ENCODE measurements around the gene PPP1R7. TPM values are rescaled to one million over a fixed set of nuclear protein-coding genes. Genes with fewer than 3 reads are reported as not detected.

Gene PPP1R7
- total and polyA plus RNA-seq, 5 donors from 2014 or later, result 68.0 to 150 (median 106) TPM

GRCh38 chr2:241130316-241130715 is 20.0 kb upstream of the PPP1R7 start:
- H3K4me3 ChIP-seq (ENCODE audit: low read depth, low read length), result no peak overlapping the region
- Mint-ChIP-seq H3K4me1 (peaks cover 0 to 37% (median 18%) of the 10 kb centered on the region in 4 donors), H3K27ac (peak overlapping the region in 1 of 3 donors; percentile 72), H3K36me3 (peaks cover 34% of the 10 kb centered on the region), H3K9me3 (peaks cover 0 to 2% (median 0%) of the 10 kb centered on the region in 7 donors), H3K27me3 (no peaks in the 10 kb centered on the region), H3K4me3 (no peak overlapping the region)
- no peaks in the 10 kb centered on the region for H3K9me3 ChIP-seq (ENCODE audit: control insufficient read depth in 2 of 2, low read length in 2 of 2)
- H3K36me3 ChIP-seq (ENCODE audit: control insufficient read depth, insufficient read depth, low read length), result peaks cover 9% of the 10 kb centered on the region
- no peak overlapping the region for H3K27ac ChIP-seq (ENCODE audit: insufficient read depth, low read length, poor library complexity, severe bottlenecking)
- ATAC-seq (ENCODE audit: low read depth in 2 of 2), result no peak
- no peaks in the 10 kb centered on the region for H3K27me3 ChIP-seq (ENCODE audit: control insufficient read depth, insufficient read depth, low read length)
- no peak for DNase-seq
- peaks cover 32% of the 10 kb centered on the region for H3K4me1 ChIP-seq (ENCODE audit: control insufficient read depth, insufficient read depth, low read length, poor library complexity, severe bottlenecking)

GRCh38 chr2:241131531-241131930 is 18.7 kb upstream of the PPP1R7 start:
- Mint-ChIP-seq H3K9me3 (peaks cover 0 to 2% (median 0%) of the 10 kb centered on the region in 7 donors), H3K4me3 (no peak overlapping the region), H3K4me1 (peaks cover 0 to 25% (median 15%) of the 10 kb centered on the region in 4 donors), H3K27me3 (no peaks in the 10 kb centered on the region), H3K27ac (peak overlapping the region in 1 of 3 donors; percentile 56), H3K36me3 (peaks cover 38% of the 10 kb centered on the region)
- Histone ChIP-seq H3K27me3 (ENCODE audit: control insufficient read depth, insufficient read depth, low read length) (no peaks in the 10 kb centered on the region), H3K9me3 (ENCODE audit: control insufficient read depth in 2 of 2, low read length in 2 of 2) (no peaks in the 10 kb centered on the region), H3K36me3 (ENCODE audit: control insufficient read depth, insufficient read depth, low read length) (peaks cover 20% of the 10 kb centered on the region), H3K27ac (ENCODE audit: insufficient read depth, low read length, poor library complexity, severe bottlenecking) (no peak overlapping the region), H3K4me1 (ENCODE audit: control insufficient read depth, insufficient read depth, low read length, poor library complexity, severe bottlenecking) (peaks cover 21% of the 10 kb centered on the region), H3K4me3 (ENCODE audit: low read depth, low read length) (no peak overlapping the region)
- DNase-seq (no peak), ATAC-seq (ENCODE audit: low read depth in 2 of 2) (no peak)

GRCh38 chr2:241132538-241133435 is 17.5 kb upstream of the PPP1R7 start:
- no peak overlapping the region for H3K4me3 ChIP-seq (ENCODE audit: low read depth, low read length)
- DNase-seq, result no peak
- H3K4me1 Mint-ChIP-seq, result peaks cover 0 to 14% (median 6%) of the 10 kb centered on the region in 4 donors
- H3K4me1 ChIP-seq (ENCODE audit: control insufficient read depth, insufficient read depth, low read length, poor library complexity, severe bottlenecking), result peaks cover 8% of the 10 kb centered on the region
- no peaks in the 10 kb centered on the region for H3K27me3 Mint-ChIP-seq
- H3K36me3 ChIP-seq (ENCODE audit: control insufficient read depth, insufficient read depth, low read length), result peaks cover 31% of the 10 kb centered on the region
- no peaks in the 10 kb centered on the region for H3K9me3 ChIP-seq (ENCODE audit: control insufficient read depth in 2 of 2, low read length in 2 of 2)
- H3K9me3 Mint-ChIP-seq, result peaks cover 0 to 2% (median 0%) of the 10 kb centered on the region in 7 donors
- no peak for ATAC-seq (ENCODE audit: low read depth in 2 of 2)
- H3K36me3 Mint-ChIP-seq, result peaks cover 32% of the 10 kb centered on the region
- H3K27ac ChIP-seq (ENCODE audit: insufficient read depth, low read length, poor library complexity, severe bottlenecking), result no peak overlapping the region
- H3K27ac Mint-ChIP-seq, result peak overlapping the region; percentile 20 to 87 (median 86)
- H3K27me3 ChIP-seq (ENCODE audit: control insufficient read depth, insufficient read depth, low read length), result no peaks in the 10 kb centered on the region
- H3K4me3 Mint-ChIP-seq, result peak overlapping the region in 1 of 4 donors; percentile 38

GRCh38 chr2:241133436-241133820 is 16.8 kb upstream of the PPP1R7 start:
- Histone ChIP-seq H3K27ac (ENCODE audit: insufficient read depth, low read length, poor library complexity, severe bottlenecking) (no peak overlapping the region), H3K36me3 (ENCODE audit: control insufficient read depth, insufficient read depth, low read length) (peaks cover 38% of the 10 kb centered on the region), H3K4me1 (ENCODE audit: control insufficient read depth, insufficient read depth, low read length, poor library complexity, severe bottlenecking) (peaks cover 2% of the 10 kb centered on the region), H3K4me3 (ENCODE audit: low read depth, low read length) (no peak overlapping the region), H3K27me3 (ENCODE audit: control insufficient read depth, insufficient read depth, low read length) (no peaks in the 10 kb centered on the region), H3K9me3 (ENCODE audit: control insufficient read depth in 2 of 2, low read length in 2 of 2) (no peaks in the 10 kb centered on the region)
- H3K36me3 Mint-ChIP-seq, result peaks cover 30% of the 10 kb centered on the region
- no peaks in the 10 kb centered on the region for H3K27me3 Mint-ChIP-seq
- peak overlapping the region in 1 of 3 donors; percentile 20 for H3K27ac Mint-ChIP-seq
- DNase-seq (no peak), ATAC-seq (ENCODE audit: low read depth in 2 of 2) (no peak)
- peaks cover 0 to 7% (median under 1%) of the 10 kb centered on the region in 4 donors for H3K4me1 Mint-ChIP-seq
- H3K9me3 Mint-ChIP-seq, result no peaks in the 10 kb centered on the region
- peak overlapping the region in 1 of 4 donors; percentile 38 for H3K4me3 Mint-ChIP-seq

GRCh38 chr2:241134711-241135110 is 15.6 kb upstream of the PPP1R7 start:
- Histone ChIP-seq H3K4me3 (ENCODE audit: low read depth, low read length) (no peak overlapping the region), H3K4me1 (ENCODE audit: control insufficient read depth, insufficient read depth, low read length, poor library complexity, severe bottlenecking) (no peaks in the 10 kb centered on the region), H3K36me3 (ENCODE audit: control insufficient read depth, insufficient read depth, low read length) (peaks cover 47% of the 10 kb centered on the region), H3K27ac (ENCODE audit: insufficient read depth, low read length, poor library complexity, severe bottlenecking) (no peak overlapping the region), H3K27me3 (ENCODE audit: control insufficient read depth, insufficient read depth, low read length) (no peaks in the 10 kb centered on the region), H3K9me3 (ENCODE audit: control insufficient read depth in 2 of 2, low read length in 2 of 2) (no peaks in the 10 kb centered on the region)
- Mint-ChIP-seq H3K27me3 (no peaks in the 10 kb centered on the region), H3K36me3 (peaks cover 35% of the 10 kb centered on the region), H3K9me3 (no peaks in the 10 kb centered on the region), H3K4me1 (no peaks in the 10 kb centered on the region), H3K27ac (peak overlapping the region in 1 of 3 donors; percentile 15), H3K4me3 (no peak overlapping the region)
- DNase-seq (no peak), ATAC-seq (ENCODE audit: low read depth in 2 of 2) (no peak)

- DNase-seq, result no peak
- Mint-ChIP-seq H3K36me3 (peaks cover 33% of the 10 kb centered on the region), H3K4me1 (no peaks in the 10 kb centered on the region), H3K27me3 (no peaks in the 10 kb centered on the region), H3K9me3 (no peaks in the 10 kb centered on the region), H3K4me3 (no peak overlapping the region), H3K27ac (no peak overlapping the region)
- Histone ChIP-seq H3K9me3 (ENCODE audit: control insufficient read depth in 2 of 2, low read length in 2 of 2) (no peaks in the 10 kb centered on the region), H3K36me3 (ENCODE audit: control insufficient read depth, insufficient read depth, low read length) (peaks cover 50% of the 10 kb centered on the region), H3K4me1 (ENCODE audit: control insufficient read depth, insufficient read depth, low read length, poor library complexity, severe bottlenecking) (no peaks in the 10 kb centered on the region), H3K27me3 (ENCODE audit: control insufficient read depth, insufficient read depth, low read length) (no peaks in the 10 kb centered on the region), H3K4me3 (ENCODE audit: low read depth, low read length) (no peak overlapping the region), H3K27ac (ENCODE audit: insufficient read depth, low read length, poor library complexity, severe bottlenecking) (no peak overlapping the region)
- ATAC-seq (ENCODE audit: low read depth in 2 of 2), result no peak
Measured at GRCh38 chr2:241135737-241136136, 14.5 kb upstream of the PPP1R7 start.

- H3K27me3 ChIP-seq (ENCODE audit: control insufficient read depth, insufficient read depth, low read length), result no peaks in the 10 kb centered on the region
- no peaks in the 10 kb centered on the region for H3K4me1 Mint-ChIP-seq
- DNase-seq, result no peak
- no peaks in the 10 kb centered on the region for H3K27me3 Mint-ChIP-seq
- H3K4me3 ChIP-seq (ENCODE audit: low read depth, low read length), result no peak overlapping the region
- H3K9me3 Mint-ChIP-seq, result peaks cover 0 to under 1% (median 0%) of the 10 kb centered on the region in 7 donors
- no peak for ATAC-seq (ENCODE audit: low read depth in 2 of 2)
- peaks cover 55% of the 10 kb centered on the region for H3K36me3 ChIP-seq (ENCODE audit: control insufficient read depth, insufficient read depth, low read length)
- H3K27ac ChIP-seq (ENCODE audit: insufficient read depth, low read length, poor library complexity, severe bottlenecking), result no peak overlapping the region
- H3K9me3 ChIP-seq (ENCODE audit: control insufficient read depth in 2 of 2, low read length in 2 of 2), result no peaks in the 10 kb centered on the region
- H3K4me1 ChIP-seq (ENCODE audit: control insufficient read depth, insufficient read depth, low read length, poor library complexity, severe bottlenecking), result no peaks in the 10 kb centered on the region
- no peak overlapping the region for H3K4me3 Mint-ChIP-seq
- H3K27ac Mint-ChIP-seq, result no peak overlapping the region
- peaks cover 32% of the 10 kb centered on the region for H3K36me3 Mint-ChIP-seq
Measured at GRCh38 chr2:241136191-241136590, 14.1 kb upstream of the PPP1R7 start.
